Spleen (tissue), 11 donors: ENCODE measurements around the gene PRPF40B. TPM values are rescaled to one million over a fixed set of nuclear protein-coding genes. Genes with fewer than 3 reads are reported as not detected.
A peak's percentile ranks its signal among the peaks of the same experiment; 100 is the strongest.

Experiments used
- DNase-seq: peaks from one replicate; pipeline ENCODE4 v3.0.0-alpha.2; 2020
- H3K27ac ChIP-seq, 8 donors: fragments of 200-600 bp; sonication (generic) in 7 of 8; 1 replicate in 4 of 8; 2 replicates in 4 of 8; pipeline versions ENCODE4 v1.5.0 to v1.8.0; 2016 to 2021; ENCODE audit warnings: inconsistent platforms in 4 of 8, mild to moderate bottlenecking in 4 of 8, moderate library complexity in 1 of 8
- H3K27me3 ChIP-seq, 7 donors: fragments of 200-600 bp; sonication (generic) in 6 of 7; replicated peaks in 1 of 7; 1 replicate in 4 of 7; 2 replicates in 3 of 7; pipeline versions ENCODE4 v1.5.0 to v1.8.0; 2016 to 2021; ENCODE audit warnings: inconsistent platforms in 3 of 7, mild to moderate bottlenecking in 1 of 7
- H3K36me3 ChIP-seq, 6 donors: fragments of 200-600 bp; sonication (generic) in 5 of 6; 1 replicate in 4 of 6; 2 replicates in 2 of 6; pipeline versions ENCODE4 v1.5.0 to v1.8.0; 2016 to 2021; ENCODE audit warnings: inconsistent platforms in 2 of 6
- H3K4me1 ChIP-seq, 6 donors: fragments of 200-600 bp; sonication (generic) in 5 of 6; 1 replicate in 3 of 6; 2 replicates in 3 of 6; pipeline versions ENCODE4 v1.5.0 to v1.8.0; 2016 to 2021; ENCODE audit warnings: inconsistent platforms in 3 of 6
- H3K4me3 ChIP-seq, 8 donors: fragments of 200-600 bp; sonication (generic) in 7 of 8; 1 replicate in 4 of 8; 2 replicates in 4 of 8; pipeline versions ENCODE4 v1.5.0 to v1.8.0; 2016 to 2021; ENCODE audit warnings: inconsistent platforms in 4 of 8, mild to moderate bottlenecking in 4 of 8, moderate library complexity in 2 of 8
- H3K9me3 ChIP-seq, 8 donors: fragments of 200-600 bp; sonication (generic) in 7 of 8; 1 replicate in 4 of 8; 2 replicates in 4 of 8; pipeline versions ENCODE4 v1.5.0 to v1.8.0; 2016 to 2021; ENCODE audit warnings: inconsistent platforms in 4 of 8
- CTCF ChIP-seq, 11 experiments: fragments of 200-600 bp in 7 of 11; fragments of 450-650 bp in 4 of 11; sonication (generic) in 4 of 11; IDR thresholded peaks in 8 of 11; conservative IDR thresholded peaks in 3 of 11; 1 replicate in 7 of 11; 2 replicates in 4 of 11; pipeline versions ENCODE4 v1.4.0 to v1.8.0; 2016 to 2021; ENCODE audit warnings: antibody characterized with exemption in 11 of 11, inconsistent platforms in 4 of 11, mild to moderate bottlenecking in 1 of 11
- POLR2A ChIP-seq, 3 donors: fragments of 450-650 bp; IDR thresholded peaks; one replicate each; pipeline ENCODE4 v1.5.1; 2017; ENCODE audit warnings: antibody characterized with exemption in 3 of 3, mild to moderate bottlenecking in 1 of 3
- POLR2AphosphoS5 ChIP-seq, 3 donors: sonication (generic); formaldehyde crosslinking; IDR thresholded peaks; one replicate each; pipeline ENCODE4 v1.5.1; 2017; ENCODE audit warnings: antibody characterized with exemption in 3 of 3
- WGBS, 5 donors: extraction: QIAGEN DNeasy Blood & Tissue Kit in 3 of 5; methylation state at CpG; one replicate each; pipeline versions ENCODE4 v1.1.5 to v1.1.7; 2013 to 2018; 5-methylcytosine and 5-hydroxymethylcytosine counted together
- intact Hi-C: fragments of 100-400 bp; cut with DNase I; formaldehyde crosslinking; loops from one replicate; pipeline ENCODE4 v1.15.0; 2023; ENCODE audit warnings: low total_unique reads
- polyA plus RNA-seq, 3 donors: library from polyadenylated mRNA; stranded (reverse); fragments of 200-250 nt; gene quantifications; one replicate each; pipeline ENCODE4 v1.2.1, GENCODE V29; 2013
- total RNA-seq, 7 donors: library from RNA; depleted of rRNA in 3 of 7; stranded (reverse); fragments of >200 nt in 3 of 7; fragmentation: NEBNext Ultra II Directional in 4 of 7; extraction: Animal tissue kit (Norgen Biotek cat#: 25700) in 4 of 7; gene quantifications; one replicate each; pipeline versions ENCODE4 v1.1.0 to v1.2.1, GENCODE V29; 2016 to 2021
- donor health status: healthy with polysubstance abuse.
- donor health status: DM: no; HTN: no; CAD: no; lungs with moderate emphysema.
- donor health status: DM: no; HTN: no; CAD: no.
- donor health status: Bipolar disorder and iron deficiency.
- donor health status: healthy.
- donor health status: DM: no; HTN: no; CAD: no.
- donor health status: DM: yes; HTN: yes; CAD: no.

Gene PRPF40B
- total and polyA plus RNA-seq, 10 donors, result 5.9 to 28.3 (median 19.0) TPM

GRCh38 chr12:49622501-49623141, 740 bp upstream of the PRPF40B start:
- 0 to 2% (median 1%) methylated on average over 22 of the region's 22 CpGs for WGBS, 5 donors
- TF ChIP-seq POLR2AphosphoS5 (IDR thresholded peaks at IDR 0.05), result no peak
- no peak for TF ChIP-seq POLR2A (IDR thresholded peaks at IDR 0.05)
- peaks cover 0 to 9% (median 0%) of the 10 kb centered on the region in 7 donors for H3K27me3 ChIP-seq
- peak overlapping the region; percentile 52 to 81 (median 60) for H3K4me3 ChIP-seq
- H3K27ac ChIP-seq, result peak overlapping the region; percentile 49 to 87 (median 80)
- DNase-seq, result no peak
- intact Hi-C loops, result no loop called here
- no peaks in the 10 kb centered on the region for H3K36me3 ChIP-seq
- peaks cover 12 to 34% (median 23%) of the 10 kb centered on the region in 6 donors for H3K4me1 ChIP-seq
- no peaks in the 10 kb centered on the region for H3K9me3 ChIP-seq

- DNase-seq, result no peak
- H3K27ac ChIP-seq, result peak overlapping the region in 2 of 8 donors; percentile 23 to 82
- H3K36me3 ChIP-seq, result no peaks in the 10 kb centered on the region
- 50 to 73% (median 55%) methylated on average over 4 of the region's 4 CpGs for WGBS, 5 donors
- intact Hi-C loops, result no loop called here
- peaks cover 12 to 34% (median 23%) of the 10 kb centered on the region in 6 donors for H3K4me1 ChIP-seq
- H3K9me3 ChIP-seq, result no peaks in the 10 kb centered on the region
- H3K4me3 ChIP-seq, result no peak overlapping the region
- H3K27me3 ChIP-seq, result peaks cover 0 to 6% (median 0%) of the 10 kb centered on the region in 7 donors
- TF ChIP-seq POLR2A (IDR thresholded peaks at IDR 0.05), result no peak
- TF ChIP-seq POLR2AphosphoS5 (IDR thresholded peaks at IDR 0.05), result no peak
- TF ChIP-seq CTCF (IDR thresholded peaks at IDR 0.05 in 8 of 11, conservative IDR thresholded peaks at IDR 0.05 in 3 of 11), result no peak
These were observed 1.7 kb downstream of the PRPF40B start for GRCh38 chr12:49624921-49625577.

- no peaks in the 10 kb centered on the region for H3K36me3 ChIP-seq
- peak in 1 of 11 experiments; percentile 15 for TF ChIP-seq CTCF (IDR thresholded peaks at IDR 0.05 in 8 of 11, conservative IDR thresholded peaks at IDR 0.05 in 3 of 11)
- no peak for TF ChIP-seq POLR2AphosphoS5 (IDR thresholded peaks at IDR 0.05)
- TF ChIP-seq POLR2A (IDR thresholded peaks at IDR 0.05), result no peak
- peaks cover 0 to 6% (median 0%) of the 10 kb centered on the region in 7 donors for H3K27me3 ChIP-seq
- H3K4me1 ChIP-seq, result peaks cover 11 to 29% (median 18%) of the 10 kb centered on the region in 6 donors
- H3K27ac ChIP-seq, result no peak overlapping the region
- WGBS, 5 donors, result 76 to 84% (median 80%) methylated on average over 6 of the region's 6 CpGs
- intact Hi-C loops, result no loop called here
- no peak overlapping the region for H3K4me3 ChIP-seq
- H3K9me3 ChIP-seq, result no peaks in the 10 kb centered on the region
- DNase-seq, result no peak
These were observed 2.9 kb downstream of the PRPF40B start for GRCh38 chr12:49626169-49626835.

- WGBS, 5 donors, result 84 to 97% (median 90%) methylated on average over 1 of the region's 1 CpG
- Histone ChIP-seq H3K27me3 (peaks cover 0 to 6% (median 0%) of the 10 kb centered on the region in 7 donors), H3K36me3 (peaks cover 0 to 4% (median under 1%) of the 10 kb centered on the region in 6 donors), H3K4me3 (no peak overlapping the region), H3K9me3 (no peaks in the 10 kb centered on the region), H3K4me1 (peaks cover 6 to 24% (median 13%) of the 10 kb centered on the region in 6 donors), H3K27ac (no peak overlapping the region)
- intact Hi-C loops, result no loop called here
- TF ChIP-seq POLR2A (IDR thresholded peaks at IDR 0.05) (no peak), POLR2AphosphoS5 (IDR thresholded peaks at IDR 0.05) (no peak), CTCF (IDR thresholded peaks at IDR 0.05 in 8 of 11, conservative IDR thresholded peaks at IDR 0.05 in 3 of 11) (no peak)
- no peak for DNase-seq
These were observed 3.5 kb downstream of the PRPF40B start for GRCh38 chr12:49626836-49627235.
